GM12892 (cell line): Measurements from ENCODE around the gene TRAPPC2.

Experiments used
- POLR2A ChIP-seq: IDR thresholded peaks from 2 replicates; pipeline ENCODE4 v1.6.1; 2011; ENCODE audit warnings: low read depth, low read length, control low read depth
- POLR2AphosphoS5 ChIP-seq: IDR thresholded peaks from 2 replicates; pipeline ENCODE4 v1.6.1; 2011; ENCODE audit warnings: low read depth, low read length, control low read depth
- TAF1 ChIP-seq: IDR thresholded peaks from 2 replicates; pipeline ENCODE4 v1.6.1; 2011; ENCODE audit warnings: low read depth, mild to moderate bottlenecking, control low read depth, low read length, borderline replicate concordance

DNA sequence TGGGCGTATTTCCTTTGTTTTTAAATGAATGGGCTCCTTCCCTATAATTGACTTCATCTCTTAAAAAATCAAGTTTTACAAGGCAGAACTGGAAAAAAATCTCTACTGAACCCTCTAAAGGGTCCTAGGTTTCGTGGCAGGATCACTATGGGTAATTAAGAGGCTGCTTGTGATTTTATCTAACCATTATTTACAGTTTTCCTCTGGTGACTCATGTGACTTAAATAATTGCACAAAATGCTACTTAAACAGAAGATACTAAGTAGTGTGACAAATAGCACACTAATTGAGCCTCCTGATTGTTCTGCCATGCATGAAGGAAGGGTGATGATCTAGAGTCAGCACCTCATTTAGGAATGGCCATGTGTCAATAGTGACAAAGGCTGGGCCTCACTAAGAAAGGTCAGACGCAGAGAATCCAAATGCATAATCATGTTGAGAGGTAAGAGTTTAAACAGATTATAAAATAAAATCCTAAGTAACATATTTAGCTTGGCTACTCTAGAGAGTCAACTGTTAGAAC, 35.7 kb upstream of the TRAPPC2 start:
- TF ChIP-seq POLR2A (no peak), POLR2AphosphoS5 (no peak), TAF1 (no peak)
